Type B pancreatic cell (in vitro differentiated cells): Measurements from ENCODE around the gene PAFAH1B1. TPM values are rescaled to one million over a fixed set of nuclear protein-coding genes. Genes with fewer than 3 reads are reported as not detected.
"Not testable (repeated sequence)": the region's sequence is repeated elsewhere in the genome, so short reads cannot be mapped to it uniquely, and the experiment has no call there.

ENCODE experiments used
- DNase-seq: peaks from one replicate; pipeline ENCODE4 v3.0.0; 2021; ENCODE audit warnings: mixed read lengths; ENCODE audit not compliant: unreplicated experiment; ENCODE audit errors: extremely low spot score
- H3K27ac Mint-ChIP-seq: 2 replicates; pipeline ENCODE4 v1.8.0; 2021; ENCODE audit warnings: mild to moderate bottlenecking, mixed read lengths
- H3K27me3 Mint-ChIP-seq: 2 replicates; pipeline ENCODE4 v1.8.0; 2021; ENCODE audit warnings: mixed read lengths
- H3K36me3 Mint-ChIP-seq: 2 replicates; pipeline ENCODE4 v1.8.0; 2021; ENCODE audit warnings: mixed read lengths
- H3K4me1 Mint-ChIP-seq: one replicate; pipeline ENCODE4 v1.8.0; 2021; ENCODE audit warnings: mixed read lengths; ENCODE audit not compliant: unreplicated experiment
- H3K4me3 Mint-ChIP-seq: 2 replicates; pipeline ENCODE4 v1.8.0; 2021; ENCODE audit warnings: mild to moderate bottlenecking, mixed read lengths
- H3K9me3 Mint-ChIP-seq: 2 replicates; pipeline ENCODE4 v1.8.0; 2021; ENCODE audit warnings: mixed read lengths
- CTCF ChIP-seq: fragments of 200-600 bp; sonication (generic); conservative IDR thresholded peaks from 2 replicates; pipeline ENCODE4 v1.5.0; 2021; ENCODE audit warnings: antibody characterized with exemption, mild to moderate bottlenecking
- total RNA-seq: library from RNA; stranded (reverse); gene quantifications from 2 replicates; pipeline ENCODE4 v1.2.1, GENCODE V29; 2021; ENCODE audit warnings: low replicate concordance

The PAFAH1B1 gene
- total RNA-seq, 1 donor from 2014 or later = 126 TPM

- peak; percentile 60 for DNase-seq
- H3K4me1 Mint-ChIP-seq = no peaks in the 10 kb centered on the region
- no peak for TF ChIP-seq CTCF
- no peak overlapping the region for H3K4me3 Mint-ChIP-seq
- H3K9me3 Mint-ChIP-seq = no peaks in the 10 kb centered on the region
- no peaks in the 10 kb centered on the region for H3K36me3 Mint-ChIP-seq
- H3K27me3 Mint-ChIP-seq = no peaks in the 10 kb centered on the region
- H3K27ac Mint-ChIP-seq = no peak overlapping the region
These were observed 101.2 kb downstream of the PAFAH1B1 start for GRCh38 chr17:2694381-2695242.

DNA sequence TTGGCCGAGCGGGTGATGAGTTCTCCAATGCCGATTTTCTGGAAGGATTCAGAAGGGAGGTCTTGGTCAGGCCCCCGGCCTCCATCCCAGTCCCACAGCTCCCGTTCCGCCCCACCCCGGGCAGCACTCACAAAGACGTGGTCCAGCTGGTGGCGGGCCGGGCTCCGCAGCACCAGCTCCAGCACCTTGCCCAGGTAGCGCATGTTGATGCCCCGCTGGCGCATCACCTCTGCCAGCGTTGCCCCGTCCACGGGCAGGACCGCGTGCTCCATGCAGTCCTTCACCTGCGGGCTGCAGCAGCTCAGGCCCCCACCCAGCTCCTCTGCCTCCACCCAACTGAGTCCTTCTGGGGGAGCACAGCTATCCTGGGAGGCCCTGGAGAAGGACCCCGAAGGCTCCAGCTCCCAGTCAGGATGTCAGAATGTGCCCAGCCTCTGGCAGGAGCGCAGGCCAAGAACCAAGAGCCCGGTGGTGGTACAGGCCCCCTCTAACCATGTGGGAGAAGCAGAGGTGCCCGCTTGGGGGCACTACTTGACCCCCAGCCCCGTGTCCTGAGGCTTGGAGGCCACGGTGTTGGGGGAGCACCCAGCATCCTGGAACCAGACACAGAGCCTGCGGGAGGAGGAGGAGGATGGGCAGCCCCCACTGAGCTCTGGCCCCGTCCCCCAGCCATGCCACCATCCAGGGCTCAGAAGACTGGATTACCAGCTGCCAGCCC lies 101.9 kb downstream of the PAFAH1B1 start:
- Mint-ChIP-seq H3K36me3 (no peaks in the 10 kb centered on the region), H3K4me3 (no peak overlapping the region), H3K27ac (no peak overlapping the region), H3K9me3 (no peaks in the 10 kb centered on the region), H3K27me3 (no peaks in the 10 kb centered on the region), H3K4me1 (no peaks in the 10 kb centered on the region)
- TF ChIP-seq CTCF = no peak
- peak; percentile 58 for DNase-seq

DNA sequence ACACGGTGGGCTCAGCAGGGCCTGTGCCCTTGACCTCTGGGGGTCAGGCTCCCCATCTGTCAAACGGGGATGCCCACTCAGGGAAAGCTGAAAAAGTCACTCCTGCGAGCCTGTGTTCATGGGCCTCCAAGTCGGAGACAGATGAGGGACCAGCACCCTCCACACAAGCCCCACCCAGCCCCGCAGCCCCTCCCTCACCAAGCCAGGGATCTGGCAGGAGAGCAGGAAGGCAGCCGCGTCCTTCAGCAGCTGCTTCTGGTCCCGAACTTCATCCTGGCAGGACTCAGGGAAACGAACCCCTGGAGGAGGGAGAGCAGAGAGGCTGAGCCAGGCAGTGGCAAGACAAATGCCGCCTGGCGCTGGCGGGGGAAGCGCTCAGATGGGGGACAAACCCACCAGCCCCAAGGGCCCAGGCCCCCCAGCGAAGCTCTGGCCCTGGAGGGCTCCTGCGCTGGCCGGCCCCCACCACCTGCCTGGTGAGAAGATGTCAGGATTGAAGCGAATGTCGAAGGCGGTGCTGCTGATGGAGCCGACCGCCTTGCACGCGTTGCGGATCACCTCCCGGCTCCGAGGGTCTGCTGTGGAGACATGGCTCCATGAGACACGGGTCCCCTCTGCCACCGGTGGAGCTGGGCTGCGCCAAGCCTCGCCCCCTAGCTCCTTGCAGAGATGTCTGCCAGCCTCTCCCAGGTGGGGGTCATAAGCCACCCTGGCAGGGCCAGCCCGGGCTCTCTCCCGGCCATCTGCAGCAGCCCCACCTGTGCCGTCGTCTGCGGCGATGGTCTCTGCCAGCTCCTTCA lies 102.7 kb downstream of the PAFAH1B1 start:
- TF ChIP-seq CTCF = no peak
- peak; percentile 66 for DNase-seq
- Mint-ChIP-seq H3K4me3 (no peak overlapping the region), H3K9me3 (no peaks in the 10 kb centered on the region), H3K4me1 (no peaks in the 10 kb centered on the region), H3K27me3 (no peaks in the 10 kb centered on the region), H3K27ac (no peak overlapping the region), H3K36me3 (no peaks in the 10 kb centered on the region)

GRCh38 chr17:2697611-2698162 lies 104.2 kb downstream of the PAFAH1B1 start:
- H3K9me3 Mint-ChIP-seq = no peaks in the 10 kb centered on the region
- H3K27ac Mint-ChIP-seq = no peak overlapping the region

GRCh38 chr17:2699216-2699805 lies 105.9 kb downstream of the PAFAH1B1 start:
- H3K4me3 Mint-ChIP-seq, H3K9me3 Mint-ChIP-seq, DNase-seq, H3K27ac Mint-ChIP-seq, H3K4me1 Mint-ChIP-seq, H3K36me3 Mint-ChIP-seq, H3K27me3 Mint-ChIP-seq: not testable (repeated sequence)

More at GRCh38 chr17:2697611-2698162, 104.2 kb downstream of the PAFAH1B1 start:
- peak; percentile 63 for DNase-seq
- Mint-ChIP-seq H3K27me3 (no peaks in the 10 kb centered on the region), H3K36me3 (no peaks in the 10 kb centered on the region), H3K4me1 (no peaks in the 10 kb centered on the region), H3K4me3 (no peak overlapping the region)
- TF ChIP-seq CTCF = no peak
